HEK293 (cell line): Measurements from ENCODE around the gene SPTBN5.

Experiments used
- ZNF10 ChIP-seq: fragments of 450-650 bp; formaldehyde crosslinking; IDR thresholded peaks from 2 replicates; pipeline ENCODE4 v1.5.1; 2017; ENCODE audit warnings: missing biosample characterization, missing genetic modification characterization
- ZNF133 ChIP-seq: fragments of 450-650 bp; formaldehyde crosslinking; IDR thresholded peaks from 2 replicates; pipeline ENCODE4 v1.5.1; 2016; ENCODE audit warnings: missing biosample characterization, missing genetic modification characterization
- ZNF274 ChIP-seq, 2 experiments: fragments of 200-500 bp in 1 of 2; fragments of 450-650 bp in 1 of 2; sonication (Bioruptor generic) in 1 of 2; formaldehyde crosslinking in 1 of 2; IDR thresholded peaks; 2 replicates each; pipeline versions ENCODE4 v1.5.1 to v1.6.1; 2014 to 2016; ENCODE audit warnings: borderline replicate concordance in 1 of 2, inconsistent platforms in 1 of 2, low read length in 1 of 2, missing biosample characterization in 1 of 2, missing genetic modification characterization in 1 of 2
- ZNF302 ChIP-seq: fragments of 450-650 bp; formaldehyde crosslinking; IDR thresholded peaks from 2 replicates; pipeline ENCODE4 v1.5.1; 2016; ENCODE audit warnings: missing biosample characterization, missing genetic modification characterization, low read depth
- TF ChIP-seq, protein P1 (sequence below): fragments of 450-650 bp; formaldehyde crosslinking; IDR thresholded peaks from 2 replicates; pipeline ENCODE4 v1.5.1; 2016; ENCODE audit warnings: missing biosample characterization, missing genetic modification characterization
- TF ChIP-seq, protein P2 (sequence below): fragments of 450-650 bp; formaldehyde crosslinking; IDR thresholded peaks from 2 replicates; pipeline ENCODE4 v1.5.1; 2016; ENCODE audit warnings: missing biosample characterization, missing genetic modification characterization
- TF ChIP-seq, protein P3 (sequence below): fragments of 450-650 bp; formaldehyde crosslinking; IDR thresholded peaks from 2 replicates; pipeline ENCODE4 v1.5.1; 2016; ENCODE audit warnings: missing biosample characterization, missing genetic modification characterization
- TF ChIP-seq, protein P4 (sequence below): fragments of 450-650 bp; formaldehyde crosslinking; IDR thresholded peaks from 2 replicates; pipeline ENCODE4 v1.5.1; 2016; ENCODE audit warnings: missing biosample characterization, missing genetic modification characterization

DNA sequence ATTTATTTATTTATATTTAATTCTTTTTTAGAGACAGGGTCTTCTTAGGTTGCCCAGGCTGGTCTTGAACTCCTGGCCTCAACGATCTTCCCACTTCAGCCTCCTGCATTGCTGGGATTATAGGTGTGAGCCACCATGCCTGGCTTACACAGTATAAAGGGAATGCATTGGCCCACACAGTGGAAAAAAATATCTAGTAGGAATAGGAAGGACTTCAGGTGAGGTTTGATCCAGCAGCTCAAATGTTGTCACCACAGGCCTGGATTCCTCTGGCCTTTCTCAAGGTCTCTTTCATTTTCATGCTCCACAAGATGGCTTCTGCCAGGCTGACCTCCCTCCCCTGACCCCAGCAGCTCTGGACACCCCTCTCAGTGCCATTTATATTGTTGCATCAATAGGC, 2.1 kb upstream of the SPTBN5 start:
- TF ChIP-seq, protein P1, sequence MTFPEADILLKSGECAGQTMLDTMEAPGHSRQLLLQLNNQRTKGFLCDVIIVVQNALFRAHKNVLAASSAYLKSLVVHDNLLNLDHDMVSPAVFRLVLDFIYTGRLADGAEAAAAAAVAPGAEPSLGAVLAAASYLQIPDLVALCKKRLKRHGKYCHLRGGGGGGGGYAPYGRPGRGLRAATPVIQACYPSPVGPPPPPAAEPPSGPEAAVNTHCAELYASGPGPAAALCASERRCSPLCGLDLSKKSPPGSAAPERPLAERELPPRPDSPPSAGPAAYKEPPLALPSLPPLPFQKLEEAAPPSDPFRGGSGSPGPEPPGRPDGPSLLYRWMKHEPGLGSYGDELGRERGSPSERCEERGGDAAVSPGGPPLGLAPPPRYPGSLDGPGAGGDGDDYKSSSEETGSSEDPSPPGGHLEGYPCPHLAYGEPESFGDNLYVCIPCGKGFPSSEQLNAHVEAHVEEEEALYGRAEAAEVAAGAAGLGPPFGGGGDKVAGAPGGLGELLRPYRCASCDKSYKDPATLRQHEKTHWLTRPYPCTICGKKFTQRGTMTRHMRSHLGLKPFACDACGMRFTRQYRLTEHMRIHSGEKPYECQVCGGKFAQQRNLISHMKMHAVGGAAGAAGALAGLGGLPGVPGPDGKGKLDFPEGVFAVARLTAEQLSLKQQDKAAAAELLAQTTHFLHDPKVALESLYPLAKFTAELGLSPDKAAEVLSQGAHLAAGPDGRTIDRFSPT: no peak
- TF ChIP-seq ZNF133 (tag by site-specific recombination) (no peak), ZNF302 (tag by site-specific recombination) (no peak), ZNF10 (tag by site-specific recombination) (no peak), ZNF274 (IDR thresholded peaks at IDR 0.05; ENCODE audit: low read length) (no peak), ZNF274 (tag by site-specific recombination; IDR thresholded peaks at IDR 0.05; ENCODE audit: borderline replicate concordance) (no peak)
- TF ChIP-seq, protein P2, sequence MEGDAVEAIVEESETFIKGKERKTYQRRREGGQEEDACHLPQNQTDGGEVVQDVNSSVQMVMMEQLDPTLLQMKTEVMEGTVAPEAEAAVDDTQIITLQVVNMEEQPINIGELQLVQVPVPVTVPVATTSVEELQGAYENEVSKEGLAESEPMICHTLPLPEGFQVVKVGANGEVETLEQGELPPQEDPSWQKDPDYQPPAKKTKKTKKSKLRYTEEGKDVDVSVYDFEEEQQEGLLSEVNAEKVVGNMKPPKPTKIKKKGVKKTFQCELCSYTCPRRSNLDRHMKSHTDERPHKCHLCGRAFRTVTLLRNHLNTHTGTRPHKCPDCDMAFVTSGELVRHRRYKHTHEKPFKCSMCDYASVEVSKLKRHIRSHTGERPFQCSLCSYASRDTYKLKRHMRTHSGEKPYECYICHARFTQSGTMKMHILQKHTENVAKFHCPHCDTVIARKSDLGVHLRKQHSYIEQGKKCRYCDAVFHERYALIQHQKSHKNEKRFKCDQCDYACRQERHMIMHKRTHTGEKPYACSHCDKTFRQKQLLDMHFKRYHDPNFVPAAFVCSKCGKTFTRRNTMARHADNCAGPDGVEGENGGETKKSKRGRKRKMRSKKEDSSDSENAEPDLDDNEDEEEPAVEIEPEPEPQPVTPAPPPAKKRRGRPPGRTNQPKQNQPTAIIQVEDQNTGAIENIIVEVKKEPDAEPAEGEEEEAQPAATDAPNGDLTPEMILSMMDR: no peak
- TF ChIP-seq, protein P3, sequence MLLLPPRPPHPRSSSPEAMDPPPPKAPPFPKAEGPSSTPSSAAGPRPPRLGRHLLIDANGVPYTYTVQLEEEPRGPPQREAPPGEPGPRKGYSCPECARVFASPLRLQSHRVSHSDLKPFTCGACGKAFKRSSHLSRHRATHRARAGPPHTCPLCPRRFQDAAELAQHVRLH (tag by site-specific recombination): no peak
- TF ChIP-seq, protein P4, sequence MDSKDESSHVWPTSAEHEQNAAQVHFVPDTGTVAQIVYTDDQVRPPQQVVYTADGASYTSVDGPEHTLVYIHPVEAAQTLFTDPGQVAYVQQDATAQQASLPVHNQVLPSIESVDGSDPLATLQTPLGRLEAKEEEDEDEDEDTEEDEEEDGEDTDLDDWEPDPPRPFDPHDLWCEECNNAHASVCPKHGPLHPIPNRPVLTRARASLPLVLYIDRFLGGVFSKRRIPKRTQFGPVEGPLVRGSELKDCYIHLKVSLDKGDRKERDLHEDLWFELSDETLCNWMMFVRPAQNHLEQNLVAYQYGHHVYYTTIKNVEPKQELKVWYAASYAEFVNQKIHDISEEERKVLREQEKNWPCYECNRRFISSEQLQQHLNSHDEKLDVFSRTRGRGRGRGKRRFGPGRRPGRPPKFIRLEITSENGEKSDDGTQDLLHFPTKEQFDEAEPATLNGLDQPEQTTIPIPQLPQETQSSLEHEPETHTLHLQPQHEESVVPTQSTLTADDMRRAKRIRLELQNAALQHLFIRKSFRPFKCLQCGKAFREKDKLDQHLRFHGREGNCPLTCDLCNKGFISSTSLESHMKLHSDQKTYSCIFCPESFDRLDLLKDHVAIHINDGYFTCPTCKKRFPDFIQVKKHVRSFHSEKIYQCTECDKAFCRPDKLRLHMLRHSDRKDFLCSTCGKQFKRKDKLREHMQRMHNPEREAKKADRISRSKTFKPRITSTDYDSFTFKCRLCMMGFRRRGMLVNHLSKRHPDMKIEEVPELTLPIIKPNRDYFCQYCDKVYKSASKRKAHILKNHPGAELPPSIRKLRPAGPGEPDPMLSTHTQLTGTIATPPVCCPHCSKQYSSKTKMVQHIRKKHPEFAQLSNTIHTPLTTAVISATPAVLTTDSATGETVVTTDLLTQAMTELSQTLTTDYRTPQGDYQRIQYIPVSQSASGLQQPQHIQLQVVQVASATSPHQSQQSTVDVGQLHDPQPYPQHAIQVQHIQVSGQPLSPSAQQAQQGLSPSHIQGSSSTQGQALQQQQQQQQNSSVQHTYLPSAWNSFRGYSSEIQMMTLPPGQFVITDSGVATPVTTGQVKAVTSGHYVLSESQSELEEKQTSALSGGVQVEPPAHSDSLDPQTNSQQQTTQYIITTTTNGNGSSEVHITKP (tag by site-specific recombination): no peak
